ENCODE results near the gene RERE.

The RERE gene

GRCh38 chr1:8334106-8334851 lies 483.2 kb downstream of the RERE start:
- TF ChIP-seq ZNF384 (IDR thresholded peaks at IDR 0.05) (no peak), HDGF (IDR thresholded peaks at IDR 0.05; ENCODE audit: borderline replicate concordance) (no peak)
- CTCF ChIA-PET, result interaction anchor here (1.0 kb wide), 1 partner anchor 16 kb away, joined by 4 read pairs; no protein-coding TSS in a partner anchor
- no peak for DNase-seq (ENCODE audit: extremely low spot score)
- POLR2A ChIA-PET, result no interaction called here

- CTCF ChIA-PET, result interaction anchor here (1.0 kb wide), 1 partner anchor 17 kb away, joined by 4 read pairs; no protein-coding TSS in a partner anchor
- TF ChIP-seq FOXM1 (IDR thresholded peaks at IDR 0.05; ENCODE audit: borderline replicate concordance), result no peak
- TF ChIP-seq CTBP1 (IDR thresholded peaks at IDR 0.05; ENCODE audit: borderline replicate concordance), result no peak
- no peak for TF ChIP-seq HDGF (IDR thresholded peaks at IDR 0.05; ENCODE audit: borderline replicate concordance)
- TF ChIP-seq SP1 (IDR thresholded peaks at IDR 0.05), result no peak
- TF ChIP-seq BHLHE40 (IDR thresholded peaks at IDR 0.05; ENCODE audit: borderline replicate concordance), result no peak
- no peak for TF ChIP-seq PKNOX1 (IDR thresholded peaks at IDR 0.05)
- TF ChIP-seq NFRKB (IDR thresholded peaks at IDR 0.05), result no peak
- POLR2A ChIA-PET, result no interaction called here
- DNase-seq (ENCODE audit: extremely low spot score), result no peak
Measured at GRCh38 chr1:8333246-8333987, 484.0 kb downstream of the RERE start.

GRCh38 chr1:8332806-8333205 lies 484.6 kb downstream of the RERE start:
- CTCF ChIA-PET, result no interaction called here
- no peak for TF ChIP-seq LEF1 (IDR thresholded peaks at IDR 0.05; ENCODE audit: borderline replicate concordance)
- TF ChIP-seq NFRKB (IDR thresholded peaks at IDR 0.05), result no peak
- TF ChIP-seq ZNF384 (IDR thresholded peaks at IDR 0.05), result no peak
- TF ChIP-seq SUZ12 (IDR thresholded peaks at IDR 0.05), result no peak
- no peak for TF ChIP-seq FOXK2 (IDR thresholded peaks at IDR 0.05)
- no peak for TF ChIP-seq ARNT (IDR thresholded peaks at IDR 0.05)
- TF ChIP-seq BHLHE40 (IDR thresholded peaks at IDR 0.05; ENCODE audit: borderline replicate concordance), result no peak
- TF ChIP-seq FOXM1 (IDR thresholded peaks at IDR 0.05; ENCODE audit: borderline replicate concordance), result no peak
- no peak for TF ChIP-seq FOXA1 (IDR thresholded peaks at IDR 0.05)
- no peak for TF ChIP-seq ELF4 (IDR thresholded peaks at IDR 0.05)
- TF ChIP-seq PKNOX1 (IDR thresholded peaks at IDR 0.05), result no peak
- no peak for TF ChIP-seq HDGF (IDR thresholded peaks at IDR 0.05; ENCODE audit: borderline replicate concordance)
- TF ChIP-seq TARDBP (IDR thresholded peaks at IDR 0.05), result no peak
- no peak for TF ChIP-seq L3MBTL2 (conservative IDR thresholded peaks at IDR 0.05)
- TF ChIP-seq CTBP1 (IDR thresholded peaks at IDR 0.05; ENCODE audit: borderline replicate concordance), result no peak
- no peak for TF ChIP-seq SP1 (IDR thresholded peaks at IDR 0.05)
- POLR2A ChIA-PET, result no interaction called here
- DNase-seq (ENCODE audit: extremely low spot score), result no peak

- POLR2A ChIA-PET, result no interaction called here
- no peak for TF ChIP-seq FOXK2 (IDR thresholded peaks at IDR 0.05)
- TF ChIP-seq HDGF (IDR thresholded peaks at IDR 0.05; ENCODE audit: borderline replicate concordance), result no peak
- no peak for TF ChIP-seq FOXM1 (IDR thresholded peaks at IDR 0.05; ENCODE audit: borderline replicate concordance)
- no peak for TF ChIP-seq SUZ12 (IDR thresholded peaks at IDR 0.05)
- TF ChIP-seq ELF4 (IDR thresholded peaks at IDR 0.05), result no peak
- TF ChIP-seq PKNOX1 (IDR thresholded peaks at IDR 0.05), result no peak
- no peak for TF ChIP-seq SP1 (IDR thresholded peaks at IDR 0.05)
- TF ChIP-seq L3MBTL2 (conservative IDR thresholded peaks at IDR 0.05), result no peak
- TF ChIP-seq LEF1 (IDR thresholded peaks at IDR 0.05; ENCODE audit: borderline replicate concordance), result no peak
- TF ChIP-seq FOXA1 (IDR thresholded peaks at IDR 0.05), result no peak
- TF ChIP-seq ARNT (IDR thresholded peaks at IDR 0.05), result no peak
- no peak for TF ChIP-seq NFRKB (IDR thresholded peaks at IDR 0.05)
- no peak for TF ChIP-seq CTBP1 (IDR thresholded peaks at IDR 0.05; ENCODE audit: borderline replicate concordance)
- no peak for DNase-seq (ENCODE audit: extremely low spot score)
- CTCF ChIA-PET, result interaction anchor here (0.6 kb wide), 1 partner anchor 16 kb away, joined by 3 read pairs; no protein-coding TSS in a partner anchor
Measured at GRCh38 chr1:8330271-8331125, 486.9 kb downstream of the RERE start.

GRCh38 chr1:8329858-8330257 lies 487.6 kb downstream of the RERE start:
- CTCF ChIA-PET, result no interaction called here
- no peak for DNase-seq (ENCODE audit: extremely low spot score)
- no peak for TF ChIP-seq LEF1 (IDR thresholded peaks at IDR 0.05; ENCODE audit: borderline replicate concordance)
- POLR2A ChIA-PET, result no interaction called here

- TF ChIP-seq HDGF (IDR thresholded peaks at IDR 0.05; ENCODE audit: borderline replicate concordance), result no peak
- no peak for TF ChIP-seq L3MBTL2 (conservative IDR thresholded peaks at IDR 0.05)
- TF ChIP-seq ZNF384 (IDR thresholded peaks at IDR 0.05), result no peak
- TF ChIP-seq FOXK2 (IDR thresholded peaks at IDR 0.05), result no peak
- TF ChIP-seq BHLHE40 (IDR thresholded peaks at IDR 0.05; ENCODE audit: borderline replicate concordance), result no peak
- CTCF ChIA-PET, result interaction anchor here (0.6 kb wide), 1 partner anchor 299 kb away, joined by 3 read pairs; no protein-coding TSS in a partner anchor
- DNase-seq (ENCODE audit: extremely low spot score), result no peak
- POLR2A ChIA-PET, result no interaction called here
Measured at GRCh38 chr1:8329439-8329838, 488.0 kb downstream of the RERE start.
